K562 (cell line): ENCODE results near the gene HYOU1. TPM values are rescaled to one million over a fixed set of nuclear protein-coding genes. Genes with fewer than 3 reads are reported as not detected.
A peak's percentile ranks its signal among the peaks of the same experiment; 100 is the strongest.

Experiments used
- ATAC-seq: fragments of 200-7000 bp; cut with Tn5 transposase; 3 replicates; pipeline ENCODE4 v1.9.1; 2020; ENCODE audit warnings: moderate library complexity
- BruUV-seq: library from RNA; stranded (reverse); fragments of 400-500 nt; replicated peaks from 2 replicates; lab custom pipeline; 2021; lab: Mats Ljungman, UMichigan
- CTCF ChIA-PET: fragments of 300-600 bp; formaldehyde crosslinking; extraction: SDS; loops from one replicate; lab custom pipeline; 2021; ENCODE audit warnings: low intra/inter-chr PET ratio; lab: Yijun Ruan, JAX
- POLR2A ChIA-PET: fragments of 300-600, 350-650 bp; sonication (Branson Sonifier 250); formaldehyde crosslinking; extraction: SDS; loops from one replicate; lab custom pipeline; 2021; ENCODE audit warnings: antibody characterized with exemption, inconsistent platforms; lab: Yijun Ruan, JAX
- DNase-seq, 4 experiments: peaks; one replicate each; pipeline versions ENCODE4 v3.0.0 to v3.0.0-alpha.2; 2011 to 2018; ENCODE audit warnings: low spot score in 3 of 4, mixed read lengths in 3 of 4; ENCODE audit errors: extremely low read depth in 1 of 4
- FAIRE-seq: peaks from 2 replicates; lab custom pipeline; 2011; peaks lifted over from hg19 to GRCh38; lab: Jason Lieb, UNC
- H2AFZ ChIP-seq: 2 replicates; pipeline ENCODE4 v1.6.0; 2011; ENCODE audit warnings: low read depth, low read length, control low read depth, inconsistent platforms
- H3K27ac ChIP-seq: fragments of 200-600 bp; 3 replicates; pipeline ENCODE4 v1.8.0; 2011; ENCODE audit warnings: low read depth, mild to moderate bottlenecking, control low read depth, inconsistent platforms, low read length, moderate library complexity, mixed read lengths; ENCODE audit errors: extremely low read depth
- H3K27me3 ChIP-seq, 2 experiments: fragments of 300-600 bp in 1 of 2; 2 replicates in 1 of 2; 3 replicates in 1 of 2; pipeline versions ENCODE4 v1.6.0 to v1.8.0; 2011; ENCODE audit warnings: inconsistent platforms in 2 of 2, low read length in 2 of 2, mild to moderate bottlenecking in 1 of 2, mixed read lengths in 1 of 2, moderate library complexity in 1 of 2; ENCODE audit not compliant: control insufficient read depth in 2 of 2, insufficient read depth in 2 of 2
- H3K36me3 ChIP-seq: fragments of 300-600 bp; 3 replicates; pipeline ENCODE4 v1.8.0; 2011; ENCODE audit warnings: mild to moderate bottlenecking, low read length, inconsistent platforms; ENCODE audit not compliant: control insufficient read depth, insufficient read depth
- H3K4me1 ChIP-seq, 2 experiments: fragments of 200-600 bp in 1 of 2; replicated peaks in 1 of 2; 2 replicates in 1 of 2; 3 replicates in 1 of 2; pipeline versions ENCODE4 v1.5.1 to v1.8.0; 2011; ENCODE audit warnings: inconsistent platforms in 2 of 2, low read length in 2 of 2, mild to moderate bottlenecking in 1 of 2, mixed read lengths in 1 of 2, moderate library complexity in 1 of 2; ENCODE audit not compliant: control insufficient read depth in 2 of 2, insufficient read depth in 2 of 2
- H3K4me2 ChIP-seq: 2 replicates; pipeline ENCODE4 v1.6.1; 2011; ENCODE audit warnings: low read length, control low read depth, inconsistent platforms, mixed read lengths; ENCODE audit not compliant: insufficient read depth
- H3K4me3 ChIP-seq: fragments of 200-600 bp; sonication (generic), shearing (Covaris generic); 2 replicates; pipeline ENCODE4 v1.5.1; 2016; ENCODE audit warnings: control low read depth, inconsistent platforms
- H3K79me2 ChIP-seq: fragments of 200-600 bp; 3 replicates; pipeline ENCODE4 v1.8.0; 2011; ENCODE audit warnings: low read length, inconsistent platforms; ENCODE audit not compliant: control insufficient read depth, insufficient read depth
- H3K9ac ChIP-seq, 2 experiments: 2 replicates each; pipeline versions ENCODE4 v1.6.0 to v1.6.1; 2011; ENCODE audit warnings: low read depth in 2 of 2, low read length in 2 of 2, control low read depth in 1 of 2, inconsistent platforms in 1 of 2, mild to moderate bottlenecking in 1 of 2, mixed read lengths in 1 of 2; ENCODE audit not compliant: insufficient read depth in 1 of 2
- H3K9me1 ChIP-seq: one replicate; pipeline ENCODE4 v1.6.0; 2011; ENCODE audit warnings: inconsistent platforms, mild to moderate bottlenecking, low read length, moderate library complexity; ENCODE audit not compliant: control insufficient read depth, insufficient read depth
- H3K9me3 ChIP-seq: replicated peaks from 2 replicates; pipeline ENCODE4 v1.5.1; 2011; ENCODE audit warnings: low read depth, low read length, inconsistent platforms; ENCODE audit not compliant: control insufficient read depth, insufficient read depth
- H4K20me1 ChIP-seq: replicated peaks from 2 replicates; pipeline ENCODE4 v1.6.1; 2011; ENCODE audit warnings: low read length, inconsistent platforms, mixed read lengths; ENCODE audit not compliant: control insufficient read depth, insufficient read depth
- CEBPG ChIP-seq, 3 experiments: fragments of 200-800 bp in 1 of 3; sonication (Bioruptor generic) in 1 of 3; sonication (generic) in 1 of 3; formaldehyde crosslinking in 1 of 3; IDR thresholded peaks in 2 of 3; conservative IDR thresholded peaks in 1 of 3; 2 replicates each; pipeline versions ENCODE4 v1.6.1 to v1.8.0; 2016 to 2022; ENCODE audit warnings: missing compliant biosample characterization in 2 of 3, missing genetic modification characterization in 2 of 3, mild to moderate bottlenecking in 1 of 3, missing genetic modification reagents in 1 of 3
- SP1 ChIP-seq: sonication (generic); formaldehyde crosslinking; IDR thresholded peaks from 2 replicates; pipeline ENCODE4 v1.8.1; 2022; ENCODE audit warnings: mild to moderate bottlenecking, missing genetic modification reagents
- ZNF143 ChIP-seq: sonication (generic); formaldehyde crosslinking; IDR thresholded peaks from 2 replicates; pipeline ENCODE4 v1.9.0; 2022; ENCODE audit warnings: mild to moderate bottlenecking, missing genetic modification reagents
- WGBS: fragments of 100-300 bp; shearing (Covaris generic); methylation state at CpG from one replicate; pipeline ENCODE4 v1.1.6; 2016; ENCODE audit warnings: low coverage, mixed read lengths; ENCODE audit not compliant: insufficient coverage; ENCODE audit errors: missing lambda C conversion rate; 5-methylcytosine and 5-hydroxymethylcytosine counted together
- in situ Hi-C: fragments of 300-500 bp; cut with MboI; formaldehyde crosslinking; loops from 4 replicates; pipeline ENCODE4 v1.15.0; 2018; ENCODE audit warnings: inconsistent platforms, mixed read lengths
- intact Hi-C: fragments of 100-400 bp; cut with micrococcal nuclease; formaldehyde crosslinking; loops from 2 replicates; pipeline ENCODE4 v1.14.2; 2022
- polyA plus RNA-seq, 8 experiments: library from polyadenylated mRNA; depleted of rRNA in 4 of 8; stranded (reverse) in 5 of 8; unstranded in 3 of 8; fragments of >200 nt; fragmentation: Nextera tagmentation in 2 of 8; fragmentation: Illumina TruSeq in 1 of 8; extraction: Ambion mirVana in 2 of 8; extraction: Trizol in 1 of 8; gene quantifications; 2 replicates each; pipeline versions ENCODE4 v1.2.1 to v1.2.3, GENCODE V29; 2011 to 2014; ENCODE audit warnings: inconsistent platforms in 1 of 8, missing spikeins in 1 of 8
- total RNA-seq, 7 experiments: library from RNA; depleted of rRNA in 6 of 7; stranded (reverse); fragments of >200 nt in 6 of 7; fragmentation: Illumina TruSeq in 2 of 7; extraction: Trizol in 2 of 7; gene quantifications; 2 replicates each; pipeline versions ENCODE4 v1.2.1 to v1.2.3, GENCODE V29; 2011 to 2021; ENCODE audit warnings: low replicate concordance in 1 of 7
- TF ChIP-seq, protein P1 (sequence below): fragments of 250-450 bp; sonication (Bioruptor Pico); IDR thresholded peaks from 2 replicates; pipeline ENCODE4 v1.4.0; 2020
- TF ChIP-seq, protein P2 (sequence below), 3 experiments: IDR thresholded peaks in 2 of 3; conservative IDR thresholded peaks in 1 of 3; 2 replicates each; pipeline ENCODE4 v1.5.1; 2011 to 2012; ENCODE audit warnings: low read length in 3 of 3, mild to moderate bottlenecking in 3 of 3, control low read depth in 2 of 3, improper control_type of control experiment in 1 of 3, inconsistent platforms in 1 of 3, low read depth in 1 of 3, mixed read lengths in 1 of 3, moderate library complexity in 1 of 3; ENCODE audit not compliant: insufficient read depth in 2 of 3

HYOU1 gene
- total and polyA plus RNA-seq, 9 of the 15 experiments (the other 6 are each of a cell fraction or from before 2014, with no cell fraction given): 19.5 to 197 (median 128) TPM

DNA sequence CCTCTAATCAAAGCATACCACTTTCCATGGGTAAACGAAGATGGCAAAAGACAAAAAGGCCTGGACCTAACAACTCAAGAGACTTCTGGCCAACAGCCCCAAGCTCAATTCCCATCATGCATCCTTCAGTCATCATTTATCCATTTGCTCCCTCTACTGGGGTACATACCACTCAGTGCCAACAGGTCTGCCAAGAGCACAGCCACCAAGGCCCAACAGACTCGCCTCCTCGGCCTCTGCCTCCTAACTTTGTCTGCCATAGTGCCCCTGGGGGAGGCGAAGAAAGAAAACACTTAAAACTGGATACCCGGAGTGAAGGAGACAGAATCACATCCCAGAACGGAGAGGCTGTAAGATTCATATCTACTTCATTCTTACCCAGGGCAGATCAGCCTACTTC, 1.1 kb downstream of the HYOU1 start:
- H3K4me3 ChIP-seq: peak overlapping the region; percentile 98
- DNase-seq: peak in 2 of 4 experiments; percentile 15
- BruUV-seq: no TSS peak
- H3K9ac ChIP-seq: peak overlapping the region; percentile 94 to 97; a peak in 3 of 4 replicates
- 35% methylated on average over 6 of the region's 6 CpGs for WGBS
- no peak for ATAC-seq
- no peaks in the 10 kb centered on the region for H4K20me1 ChIP-seq
- H3K9me1 ChIP-seq: no peaks in the 10 kb centered on the region
- TF ChIP-seq, protein P1, sequence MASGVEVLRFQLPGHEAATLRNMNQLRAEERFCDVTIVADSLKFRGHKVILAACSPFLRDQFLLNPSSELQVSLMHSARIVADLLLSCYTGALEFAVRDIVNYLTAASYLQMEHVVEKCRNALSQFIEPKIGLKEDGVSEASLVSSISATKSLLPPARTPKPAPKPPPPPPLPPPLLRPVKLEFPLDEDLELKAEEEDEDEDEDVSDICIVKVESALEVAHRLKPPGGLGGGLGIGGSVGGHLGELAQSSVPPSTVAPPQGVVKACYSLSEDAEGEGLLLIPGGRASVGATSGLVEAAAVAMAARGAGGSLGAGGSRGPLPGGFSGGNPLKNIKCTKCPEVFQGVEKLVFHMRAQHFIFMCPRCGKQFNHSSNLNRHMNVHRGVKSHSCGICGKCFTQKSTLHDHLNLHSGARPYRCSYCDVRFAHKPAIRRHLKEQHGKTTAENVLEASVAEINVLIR: no peak
- TF ChIP-seq ZNF143 (CRISPR knock-in tag): 0 out of 2 replicates have a peak, but pooled peaks have one; percentile 24
- 0 out of 2 replicates have a peak, but pooled peaks have one; percentile 24 for TF ChIP-seq SP1 (CRISPR knock-in tag)
- TF ChIP-seq, protein P2, sequence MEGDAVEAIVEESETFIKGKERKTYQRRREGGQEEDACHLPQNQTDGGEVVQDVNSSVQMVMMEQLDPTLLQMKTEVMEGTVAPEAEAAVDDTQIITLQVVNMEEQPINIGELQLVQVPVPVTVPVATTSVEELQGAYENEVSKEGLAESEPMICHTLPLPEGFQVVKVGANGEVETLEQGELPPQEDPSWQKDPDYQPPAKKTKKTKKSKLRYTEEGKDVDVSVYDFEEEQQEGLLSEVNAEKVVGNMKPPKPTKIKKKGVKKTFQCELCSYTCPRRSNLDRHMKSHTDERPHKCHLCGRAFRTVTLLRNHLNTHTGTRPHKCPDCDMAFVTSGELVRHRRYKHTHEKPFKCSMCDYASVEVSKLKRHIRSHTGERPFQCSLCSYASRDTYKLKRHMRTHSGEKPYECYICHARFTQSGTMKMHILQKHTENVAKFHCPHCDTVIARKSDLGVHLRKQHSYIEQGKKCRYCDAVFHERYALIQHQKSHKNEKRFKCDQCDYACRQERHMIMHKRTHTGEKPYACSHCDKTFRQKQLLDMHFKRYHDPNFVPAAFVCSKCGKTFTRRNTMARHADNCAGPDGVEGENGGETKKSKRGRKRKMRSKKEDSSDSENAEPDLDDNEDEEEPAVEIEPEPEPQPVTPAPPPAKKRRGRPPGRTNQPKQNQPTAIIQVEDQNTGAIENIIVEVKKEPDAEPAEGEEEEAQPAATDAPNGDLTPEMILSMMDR (IDR thresholded peaks at IDR 0.05 in 2 of 3, conservative IDR thresholded peaks at IDR 0.05 in 1 of 3; ENCODE audit: insufficient read depth in 2 of 3, low read depth in 1 of 3, low read length in 3 of 3): peak in 1 of 3 experiments; percentile 23; a peak in 1 of 6 replicates
- no peak for TF ChIP-seq CEBPG (CRISPR knock-in tag; IDR thresholded peaks at IDR 0.05)
- TF ChIP-seq CEBPG (tag; conservative IDR thresholded peaks at IDR 0.05 in 1 of 2, IDR thresholded peaks at IDR 0.05 in 1 of 2): no peak
- TF ChIP-seq, all 486 proteins: peak for 3
- Histone ChIP-seq H3K36me3 (peaks cover 53% of the 10 kb centered on the region), H3K27me3 (no peaks in the 10 kb centered on the region), H3K79me2 (peaks cover 44% of the 10 kb centered on the region), H3K4me2 (peak overlapping the region; percentile 91), H3K4me1 (peaks cover 18 to 21% of the 10 kb centered on the region in 2 experiments; a peak in 3 of 5 replicates), H3K9me3 (no peaks in the 10 kb centered on the region), H2AFZ (no peak overlapping the region), H3K27ac (peak overlapping the region; percentile 95)
- intact Hi-C loops: loop anchor here (2.0 kb wide), 2 partner anchors 37 to 39 kb away; partner anchors contain the start of genes RPS25 and TRAPPC4
- FAIRE-seq: peak; percentile 15
- in situ Hi-C loops: no loop called here
- ChIA-PET CTCF (no interaction called here), POLR2A (interaction anchor here (0.5 to 8.8 kb wide), 20 partner anchors 11 to 1614 kb away, joined by 3 to 132 read pairs (median 4); partner anchors contain the start of genes HMBS and VPS11)
